Parathyroid adenoma (tissue), 2 donors: Measurements from ENCODE around the gene GULP1.
"Not testable (repeated sequence)": the region's sequence is repeated elsewhere in the genome, so short reads cannot be mapped to it uniquely, and the experiment has no call there.

ENCODE experiments used
- H2AFZ ChIP-seq: fragments of 300-600 bp; sonication (generic); one replicate; pipeline ENCODE4 v1.7.0; 2017; ENCODE audit warnings: antibody characterized with exemption, mild to moderate bottlenecking
- H3K27ac ChIP-seq: fragments of 300-600 bp; sonication (generic); one replicate; pipeline ENCODE4 v1.7.0; 2017
- H3K27me3 ChIP-seq: fragments of 300-600 bp; sonication (generic); one replicate; pipeline ENCODE4 v1.7.0; 2017; ENCODE audit warnings: low read length; ENCODE audit not compliant: control insufficient read depth, insufficient read depth
- H3K36me3 ChIP-seq: fragments of 300-600 bp; sonication (generic); one replicate; pipeline ENCODE4 v1.7.0; 2017; ENCODE audit warnings: low read length; ENCODE audit not compliant: control insufficient read depth, insufficient read depth
- H3K4me1 ChIP-seq: fragments of 300-600 bp; sonication (generic); one replicate; pipeline ENCODE4 v1.7.0; 2017; ENCODE audit warnings: control low read depth
- H3K4me2 ChIP-seq: fragments of 300-600 bp; sonication (generic); one replicate; pipeline ENCODE4 v1.7.0; 2017; ENCODE audit warnings: low read length
- H3K4me3 ChIP-seq: fragments of 300-600 bp; sonication (generic); one replicate; pipeline ENCODE4 v1.7.0; 2017; ENCODE audit warnings: low read depth, low read length
- H3K79me2 ChIP-seq: fragments of 300-600 bp; sonication (generic); one replicate; pipeline ENCODE4 v1.7.0; 2017; ENCODE audit warnings: control low read depth
- H3K9ac ChIP-seq: fragments of 300-600 bp; sonication (generic); one replicate; pipeline ENCODE4 v1.7.0; 2017; ENCODE audit warnings: mild to moderate bottlenecking
- H3K9me3 ChIP-seq: fragments of 300-600 bp; sonication (generic); one replicate; pipeline ENCODE4 v1.7.0; 2017; ENCODE audit warnings: low read length; ENCODE audit not compliant: control insufficient read depth
- CTCF ChIP-seq: fragments of 300-600 bp; sonication (generic); IDR thresholded peaks from one replicate; pipeline ENCODE4 v1.7.0; 2017; ENCODE audit warnings: antibody characterized with exemption, mild to moderate bottlenecking
- donor health status: primary hyperparathyroidism.

GULP1 gene

GRCh38 chr2:188459061-188459460 is 167.4 kb downstream of the GULP1 start:
- no peak overlapping the region for H3K27ac ChIP-seq
- H3K4me2 ChIP-seq = no peak overlapping the region
- no peaks in the 10 kb centered on the region for H3K4me1 ChIP-seq
- H3K79me2 ChIP-seq = no peaks in the 10 kb centered on the region
- H3K4me3 ChIP-seq = no peak overlapping the region
- H3K36me3 ChIP-seq = no peaks in the 10 kb centered on the region
- no peaks in the 10 kb centered on the region for H3K27me3 ChIP-seq
- H2AFZ ChIP-seq = no peak overlapping the region
- TF ChIP-seq CTCF = no peak
- no peaks in the 10 kb centered on the region for H3K9me3 ChIP-seq
- H3K9ac ChIP-seq = no peak overlapping the region

- not testable (repeated sequence) for H3K79me2 ChIP-seq, H3K4me1 ChIP-seq, H3K27me3 ChIP-seq, H3K36me3 ChIP-seq, H2AFZ ChIP-seq, H3K27ac ChIP-seq, H3K4me3 ChIP-seq, H3K9ac ChIP-seq, H3K4me2 ChIP-seq, H3K9me3 ChIP-seq
These were observed 174.4 kb downstream of the GULP1 start for GRCh38 chr2:188466078-188466477.

- TF ChIP-seq CTCF = no peak
- no peaks in the 10 kb centered on the region for H3K27me3 ChIP-seq
- H3K9me3 ChIP-seq = no peaks in the 10 kb centered on the region
- H3K27ac ChIP-seq = no peak overlapping the region
- H3K4me3 ChIP-seq = no peak overlapping the region
- H3K79me2 ChIP-seq = no peaks in the 10 kb centered on the region
- H3K4me1 ChIP-seq = no peaks in the 10 kb centered on the region
- H3K9ac ChIP-seq = no peak overlapping the region
- no peak overlapping the region for H2AFZ ChIP-seq
- no peaks in the 10 kb centered on the region for H3K36me3 ChIP-seq
- H3K4me2 ChIP-seq = no peak overlapping the region
These were observed 175.1 kb downstream of the GULP1 start for GRCh38 chr2:188466761-188467160.

- Histone ChIP-seq H2AFZ (no peak overlapping the region), H3K9ac (no peak overlapping the region)
- TF ChIP-seq CTCF = no peak
These were observed 179.5 kb downstream of the GULP1 start for GRCh38 chr2:188471166-188471565.

GRCh38 chr2:188473306-188473705 is 181.6 kb downstream of the GULP1 start:
- Histone ChIP-seq H3K4me3 (no peak overlapping the region), H3K27ac (no peak overlapping the region), H3K9me3 (no peaks in the 10 kb centered on the region), H3K4me2 (no peak overlapping the region), H2AFZ (no peak overlapping the region), H3K4me1 (no peaks in the 10 kb centered on the region), H3K27me3 (no peaks in the 10 kb centered on the region), H3K79me2 (no peaks in the 10 kb centered on the region), H3K9ac (no peak overlapping the region), H3K36me3 (no peaks in the 10 kb centered on the region)
- no peak for TF ChIP-seq CTCF

More at GRCh38 chr2:188471166-188471565, 179.5 kb downstream of the GULP1 start:
- Histone ChIP-seq H3K4me1 (no peaks in the 10 kb centered on the region), H3K27me3 (no peaks in the 10 kb centered on the region), H3K27ac (no peak overlapping the region), H3K79me2 (no peaks in the 10 kb centered on the region), H3K36me3 (no peaks in the 10 kb centered on the region), H3K4me2 (no peak overlapping the region), H3K4me3 (no peak overlapping the region), H3K9me3 (no peaks in the 10 kb centered on the region)
